IMR-90 (cell line): ENCODE data around the gene SNAP29. TPM values are rescaled to one million over a fixed set of nuclear protein-coding genes. Genes with fewer than 3 reads are reported as not detected.

Experiments
- ATAC-seq: fragments of 200-7000 bp; cut with Tn5 transposase; 2 replicates; pipeline ENCODE4 v1.9.1; 2020; ENCODE audit warnings: low read depth, mild to moderate bottlenecking, moderate library complexity
- BruUV-seq: library from RNA; stranded (reverse); fragments of 400-500 nt; replicated peaks from 2 replicates; lab custom pipeline; 2021; lab: Mats Ljungman, UMichigan
- CTCF ChIA-PET: fragments of 300-600 bp; formaldehyde crosslinking; extraction: SDS; loops from one replicate; lab custom pipeline; 2021; ENCODE audit warnings: antibody characterized with exemption; lab: Yijun Ruan, JAX
- POLR2A ChIA-PET: fragments of 300-600 bp; sonication (Branson Sonifier 250); formaldehyde crosslinking; loops from one replicate; lab custom pipeline; 2022; ENCODE audit warnings: antibody characterized with exemption; ENCODE audit not compliant: unreplicated experiment; lab: Charles Lee
- DNase-seq: peaks from one replicate; pipeline ENCODE4 v3.0.0; 2013
- H2AFZ ChIP-seq: replicated peaks from 2 replicates; pipeline ENCODE3; 2013; ENCODE audit warnings: low read length, mild to moderate bottlenecking; ENCODE audit not compliant: poor library complexity
- H2AK5ac ChIP-seq: 2 replicates; pipeline ENCODE4 v1.6.1; 2013; ENCODE audit warnings: low read depth, low read length, inconsistent platforms
- H2AK9ac ChIP-seq: replicated peaks from 2 replicates; pipeline ENCODE3; 2013; ENCODE audit warnings: mild to moderate bottlenecking, low read depth, low read length, moderate library complexity; ENCODE audit not compliant: poor library complexity
- H2BK120ac ChIP-seq: 2 replicates; pipeline ENCODE4 v1.6.1; 2013; ENCODE audit warnings: low read depth, low read length, inconsistent platforms
- H2BK15ac ChIP-seq: 3 replicates; pipeline ENCODE4 v1.6.1; 2013; ENCODE audit warnings: low read depth, low read length, inconsistent platforms
- H2BK20ac ChIP-seq: 2 replicates; pipeline ENCODE4 v1.6.1; 2013; ENCODE audit warnings: low read depth, mild to moderate bottlenecking, inconsistent platforms, low read length, moderate library complexity
- H2BK5ac ChIP-seq: 2 replicates; pipeline ENCODE4 v1.6.1; 2013; ENCODE audit warnings: mild to moderate bottlenecking, low read depth, low read length, inconsistent platforms; ENCODE audit not compliant: poor library complexity, severe bottlenecking
- H3K14ac ChIP-seq: replicated peaks from 2 replicates; pipeline ENCODE4 v1.6.1; 2013; ENCODE audit warnings: low read depth, low read length, inconsistent platforms
- H3K18ac ChIP-seq: 2 replicates; pipeline ENCODE4 v1.6.1; 2013; ENCODE audit warnings: low read depth, low read length, control low read depth
- H3K23ac ChIP-seq: 2 replicates; pipeline ENCODE4 v1.6.1; 2013; ENCODE audit warnings: low read depth, low read length, inconsistent platforms
- H3K27ac ChIP-seq: 2 replicates; pipeline ENCODE4 v1.5.1; 2013; ENCODE audit warnings: mild to moderate bottlenecking, control low read depth, low read length; ENCODE audit not compliant: insufficient read depth
- H3K27me3 ChIP-seq: 2 replicates; pipeline ENCODE4 v1.6.1; 2013; ENCODE audit warnings: low read length; ENCODE audit not compliant: control insufficient read depth, insufficient read depth
- H3K36me3 ChIP-seq: 2 replicates; pipeline ENCODE4 v1.6.1; 2013; ENCODE audit warnings: low read length, mixed read lengths; ENCODE audit not compliant: control insufficient read depth, insufficient read depth
- H3K4ac ChIP-seq: 2 replicates; pipeline ENCODE4 v1.6.1; 2013; ENCODE audit warnings: low read depth, low read length, inconsistent platforms
- H3K4me1 ChIP-seq: 2 replicates; pipeline ENCODE4 v1.6.1; 2013; ENCODE audit warnings: low read length, mixed read lengths; ENCODE audit not compliant: control insufficient read depth, insufficient read depth
- H3K4me2 ChIP-seq: 2 replicates; pipeline ENCODE4 v1.6.1; 2013; ENCODE audit warnings: low read depth, mild to moderate bottlenecking, control low read depth, low read length, moderate library complexity
- H3K4me3 ChIP-seq: 2 replicates; pipeline ENCODE4 v1.5.1; 2013; ENCODE audit warnings: low read depth, mild to moderate bottlenecking, control low read depth, low read length, moderate library complexity; ENCODE audit not compliant: insufficient read depth
- H3K56ac ChIP-seq: 2 replicates; pipeline ENCODE4 v1.6.1; 2013; ENCODE audit warnings: low read length, inconsistent platforms; ENCODE audit not compliant: insufficient read depth; ENCODE audit errors: extremely low read depth
- H3K79me1 ChIP-seq, 2 experiments: 2 replicates each; pipeline ENCODE4 v1.6.1; 2013; ENCODE audit warnings: low read length in 2 of 2, inconsistent platforms in 1 of 2, low read depth in 1 of 2
- H3K9ac ChIP-seq: 2 replicates; pipeline ENCODE4 v1.6.1; 2013; ENCODE audit warnings: low read depth, low read length, control low read depth
- H3K9me1 ChIP-seq: 2 replicates; pipeline ENCODE4 v1.6.1; 2013; ENCODE audit warnings: low read length, inconsistent platforms; ENCODE audit not compliant: insufficient read depth
- H3K9me3 ChIP-seq: 2 replicates; pipeline ENCODE4 v1.6.1; 2013; ENCODE audit warnings: low read length; ENCODE audit not compliant: control insufficient read depth, insufficient read depth
- H4K20me1 ChIP-seq: 2 replicates; pipeline ENCODE4 v1.6.1; 2013; ENCODE audit warnings: low read length, inconsistent platforms; ENCODE audit not compliant: insufficient read depth
- H4K5ac ChIP-seq: 2 replicates; pipeline ENCODE4 v1.6.1; 2013; ENCODE audit warnings: mild to moderate bottlenecking, low read depth, low read length, control low read depth
- H4K8ac ChIP-seq, 2 experiments: 2 replicates each; pipeline ENCODE4 v1.6.1; 2013; ENCODE audit warnings: low read depth in 2 of 2, low read length in 2 of 2, control low read depth in 1 of 2, inconsistent platforms in 1 of 2
- H4K91ac ChIP-seq: 2 replicates; pipeline ENCODE4 v1.6.1; 2013; ENCODE audit warnings: low read depth, low read length, inconsistent platforms; ENCODE audit not compliant: insufficient read depth
- BHLHE40 ChIP-seq: fragments of 150-350 bp; IDR thresholded peaks from 2 replicates; pipeline ENCODE4 v1.6.1; 2016; ENCODE audit warnings: mild to moderate bottlenecking, low read depth, low read length
- CEBPB ChIP-seq: IDR thresholded peaks from 2 replicates; pipeline ENCODE4 v1.6.1; 2012; ENCODE audit warnings: low read depth, low read length, improper control_type of control experiment
- CHD1 ChIP-seq: IDR thresholded peaks from 2 replicates; pipeline ENCODE4 v1.6.1; 2012; ENCODE audit warnings: low read depth, low read length, improper control_type of control experiment
- CTCF ChIP-seq: conservative IDR thresholded peaks from 2 replicates; pipeline ENCODE4 v1.5.1; 2012; ENCODE audit warnings: mild to moderate bottlenecking, low read depth, low read length, improper control_type of control experiment
- ELK1 ChIP-seq: fragments of 150-350 bp; IDR thresholded peaks from 2 replicates; pipeline ENCODE4 v1.6.1; 2016; ENCODE audit warnings: low read depth, mild to moderate bottlenecking, low read length, moderate library complexity, borderline replicate concordance
- FOS ChIP-seq: fragments of 150-350 bp; IDR thresholded peaks from 2 replicates; pipeline ENCODE4 v1.6.1; 2016; ENCODE audit warnings: low read depth, low read length
- MAFK ChIP-seq: IDR thresholded peaks from 2 replicates; pipeline ENCODE4 v1.6.1; 2012; ENCODE audit warnings: low read depth, low read length, improper control_type of control experiment
- MAZ ChIP-seq: IDR thresholded peaks from 2 replicates; pipeline ENCODE4 v1.6.1; 2012; ENCODE audit warnings: low read depth, mild to moderate bottlenecking, low read length, improper control_type of control experiment, moderate library complexity, borderline replicate concordance
- MXI1 ChIP-seq: IDR thresholded peaks from 2 replicates; pipeline ENCODE4 v1.6.1; 2012; ENCODE audit warnings: low read depth, mild to moderate bottlenecking, low read length, moderate library complexity, borderline replicate concordance
- NFE2L2 ChIP-seq: fragments of 150-350 bp; IDR thresholded peaks from 2 replicates; pipeline ENCODE4 v1.6.1; 2016; ENCODE audit warnings: low read depth, mild to moderate bottlenecking, low read length
- POLR2A ChIP-seq: IDR thresholded peaks from 2 replicates; pipeline ENCODE4 v1.6.1; 2012; ENCODE audit warnings: mild to moderate bottlenecking, low read depth, low read length
- RAD21 ChIP-seq: IDR thresholded peaks from 2 replicates; pipeline ENCODE4 v1.6.1; 2012; ENCODE audit warnings: low read length, improper control_type of control experiment
- RCOR1 ChIP-seq: IDR thresholded peaks from 2 replicates; pipeline ENCODE4 v1.6.1; 2012; ENCODE audit warnings: mild to moderate bottlenecking, low read length, improper control_type of control experiment; ENCODE audit not compliant: insufficient replicate concordance
- RFX5 ChIP-seq: IDR thresholded peaks from 2 replicates; pipeline ENCODE4 v1.8.0; 2012; ENCODE audit warnings: low read depth, mild to moderate bottlenecking, low read length, moderate library complexity
- SMC3 ChIP-seq: fragments of 150-350 bp; IDR thresholded peaks from 2 replicates; pipeline ENCODE4 v1.6.1; 2016; ENCODE audit warnings: low read depth, mild to moderate bottlenecking, antibody characterized with exemption, low read length, moderate library complexity
- USF2 ChIP-seq: fragments of 150-350 bp; IDR thresholded peaks from 2 replicates; pipeline ENCODE4 v1.6.1; 2017; ENCODE audit warnings: mild to moderate bottlenecking, antibody characterized with exemption, low read length, low read depth
- WGBS, 2 experiments: methylation state at CpG; one replicate each; pipeline versions ENCODE4 v1.1.5 to v1.1.7; 2013; ENCODE audit warnings: missing lambda C conversion rate in 2 of 2; ENCODE audit not compliant: insufficient read length in 1 of 2; ENCODE audit errors: extremely low coverage in 2 of 2; 5-methylcytosine and 5-hydroxymethylcytosine counted together
- dilution Hi-C: fragments of 300-500 bp; cut with HindIII; formaldehyde crosslinking; loops from one replicate; pipeline ENCODE4 v1.14.3; 2018; ENCODE audit warnings: low sequenced_read_pairs; ENCODE audit not compliant: unreplicated experiment
- in situ Hi-C: fragments of 300-500 bp; cut with MboI; formaldehyde crosslinking; loops from 3 replicates; pipeline ENCODE4 v1.14.3; 2019; ENCODE audit warnings: low sequenced_read_pairs, inconsistent platforms, mixed read lengths
- intact Hi-C: fragments of 100-400 bp; cut with micrococcal nuclease; formaldehyde crosslinking; loops from 2 replicates; pipeline ENCODE4 v1.10.0; 2022
- polyA plus RNA-seq, 3 experiments: library from polyadenylated mRNA; depleted of rRNA; stranded (reverse); fragments of >200 nt; gene quantifications; 2 replicates each; pipeline ENCODE4 v1.2.3, GENCODE V29; 2012; ENCODE audit warnings: low replicate concordance in 1 of 3
- total RNA-seq: library from RNA; depleted of rRNA; stranded (reverse); fragments of >200 nt; gene quantifications from 2 replicates; pipeline ENCODE4 v1.2.3, GENCODE V29; 2012

The SNAP29 gene
- total and polyA plus RNA-seq, 2 of the 4 experiments (the other 2 are of a cell fraction), result 10.6 to 29.5 TPM

- TF ChIP-seq ELK1 (no peak), FOS (no peak), CHD1 (no peak), USF2 (no peak), RAD21 (no peak), MAFK (no peak), MXI1 (no peak), BHLHE40 (no peak), RCOR1 (no peak), RFX5 (no peak), POLR2A (no peak), SMC3 (no peak), NFE2L2 (no peak), MAZ (no peak), CTCF (no peak), CEBPB (no peak)
- Histone ChIP-seq H2AK9ac (no peak overlapping the region), H3K56ac (no peak overlapping the region), H3K9me3 (no peaks in the 10 kb centered on the region), H3K23ac (no peak overlapping the region), H3K4me2 (no peak overlapping the region), H3K36me3 (peaks cover 27% of the 10 kb centered on the region), H3K9ac (no peak overlapping the region), H3K14ac (no peak overlapping the region), H3K4me3 (no peak overlapping the region), H2BK120ac (no peak overlapping the region), H2BK5ac (no peak overlapping the region), H3K79me1 (peaks cover 0 to 7% of the 10 kb centered on the region in 2 experiments; a peak in 2 of 4 replicates), H4K91ac (no peak overlapping the region), H3K27me3 (no peaks in the 10 kb centered on the region), H4K8ac (no peak overlapping the region), H3K9me1 (no peaks in the 10 kb centered on the region; the same call in 1 of the 2 replicates), H2AK5ac (no peak overlapping the region), H3K18ac (no peak overlapping the region), H4K5ac (no peak overlapping the region), H3K27ac (no peak overlapping the region), H4K20me1 (no peaks in the 10 kb centered on the region), H2AFZ (no peak overlapping the region), H3K4me1 (no peaks in the 10 kb centered on the region), H2BK20ac (no peak overlapping the region), H2BK15ac (no peak overlapping the region), H3K4ac (no peak overlapping the region)
- intact Hi-C loops, result no loop called here
- in situ Hi-C loops, result no loop called here
- ChIA-PET CTCF (no interaction called here), POLR2A (no interaction called here)
- ATAC-seq, result no peak
- DNase-seq, result no peak
- 96% methylated on average over 4 of the region's 9 CpGs; no CpG with 5 or more reads in 1 of the 2 experiments for WGBS, 2 experiments
- BruUV-seq, result no TSS peak
- dilution Hi-C loops, result no loop called here
Observed at GRCh38 chr22:20819471-20819870, 39.3 kb upstream of the SNAP29 start.
